NCI-H1105 (cell line): ENCODE measurements around the gene B3GNT2.
"Not testable (repeated sequence)": the region's sequence is repeated elsewhere in the genome, so short reads cannot be mapped to it uniquely, and the experiment has no call there.

Source experiments
- DNase-seq: peaks from one replicate; lab custom pipeline; 2025; lab: John Stamatoyannopoulos, UW

Gene B3GNT2

DNA sequence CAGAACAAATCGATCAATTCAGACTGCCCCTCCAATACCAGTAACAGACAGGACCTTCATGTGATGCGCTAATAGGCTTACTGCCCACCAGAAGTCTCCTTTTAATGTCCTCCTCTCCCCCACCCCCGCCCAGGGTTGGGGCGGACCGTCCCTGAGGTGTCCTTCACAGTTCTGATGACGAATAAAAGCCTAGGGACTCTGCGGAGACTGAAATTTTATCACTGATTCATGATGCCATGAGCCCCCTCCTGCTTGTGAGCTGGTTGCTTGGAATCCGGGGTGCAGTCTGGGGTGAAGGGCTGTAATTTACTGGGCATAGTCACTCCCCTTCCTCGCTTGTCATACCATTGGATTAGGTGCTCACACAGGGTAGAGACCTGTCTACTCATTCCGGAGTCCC lies 42.3 kb downstream of the B3GNT2 start:
- no peak for DNase-seq

- no peak for DNase-seq
These were observed 44.6 kb downstream of the B3GNT2 start for GRCh38 chr2:62240546-62240945.

GRCh38 chr2:62243983-62244382 lies 48.1 kb downstream of the B3GNT2 start:
- no peak for DNase-seq

GRCh38 chr2:62248226-62248625 lies 52.3 kb downstream of the B3GNT2 start:
- DNase-seq, result no peak

- DNase-seq, result no peak
These were observed 54.3 kb downstream of the B3GNT2 start for GRCh38 chr2:62250239-62250638.

GRCh38 chr2:62254424-62255266 lies 58.7 kb downstream of the B3GNT2 start:
- DNase-seq, result no peak

DNA sequence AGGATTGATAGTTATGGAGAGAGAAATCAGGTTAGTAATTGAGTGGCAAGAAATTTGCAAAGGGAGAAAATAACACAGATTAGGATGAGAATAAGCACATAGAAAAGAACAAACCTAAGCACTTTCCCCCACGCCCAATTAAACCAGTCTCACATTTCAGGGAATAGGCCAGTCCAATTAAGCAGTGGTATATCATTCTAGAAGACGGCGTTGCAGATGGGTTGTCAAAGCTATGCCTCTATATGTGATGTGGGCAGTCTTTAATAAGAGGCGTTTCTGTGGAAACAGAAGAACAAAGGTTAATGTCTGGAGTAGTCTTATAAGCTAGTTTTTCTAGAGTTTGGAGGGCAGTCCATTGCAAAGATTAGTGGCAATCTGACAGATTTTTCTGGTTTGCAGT lies 61.6 kb downstream of the B3GNT2 start:
- no peak for DNase-seq

DNA sequence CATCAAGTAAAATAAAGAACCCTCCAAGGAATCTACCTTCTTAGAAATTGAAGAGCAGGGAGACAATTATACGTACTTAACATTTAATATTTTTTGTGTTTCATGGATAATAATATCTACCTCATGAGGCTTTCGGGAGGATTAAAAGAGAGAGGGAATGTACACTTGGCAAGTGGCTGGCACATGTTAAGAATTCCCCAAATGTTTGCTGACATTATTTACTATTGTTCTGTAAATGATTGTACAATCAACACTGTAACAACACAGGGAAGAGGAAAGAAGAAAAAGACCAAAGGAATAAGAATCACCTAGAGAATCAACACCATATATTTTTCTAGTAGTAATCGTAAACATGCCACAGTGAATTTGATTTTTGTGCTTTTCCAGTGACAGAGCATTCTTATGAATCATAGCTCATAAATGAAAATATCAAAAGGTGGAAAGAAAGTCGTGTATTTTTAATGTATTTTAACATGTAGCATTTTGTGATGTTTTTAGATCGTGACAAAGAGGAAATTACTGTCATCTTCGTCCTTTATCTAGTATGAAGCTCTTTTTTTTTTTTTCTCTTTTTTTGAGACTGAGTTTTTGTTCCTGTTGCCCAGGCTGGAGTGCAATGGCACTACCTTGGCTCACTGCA lies 67.3 kb downstream of the B3GNT2 start:
- no peak for DNase-seq

- DNase-seq, result no peak
These were observed 68.3 kb downstream of the B3GNT2 start for GRCh38 chr2:62264186-62264585.

DNA sequence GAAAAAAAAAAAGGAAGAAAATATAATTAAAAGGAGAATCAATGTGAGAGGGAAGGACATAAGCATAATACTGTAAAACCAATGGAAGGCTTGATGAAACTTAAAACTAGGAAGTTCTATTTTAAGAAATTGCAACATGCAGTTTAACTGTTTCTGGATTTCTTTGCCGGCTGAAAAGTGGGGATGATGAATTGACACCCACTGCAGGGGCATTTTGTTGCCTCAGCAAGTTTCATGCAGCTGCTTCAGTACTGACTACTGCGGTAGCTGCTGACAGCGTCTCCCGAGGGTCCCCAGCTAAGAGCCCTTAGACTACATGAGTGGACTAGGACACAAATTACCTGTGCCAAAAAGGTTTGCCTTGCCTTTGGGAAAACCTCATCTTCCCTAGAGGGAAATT lies 69.2 kb downstream of the B3GNT2 start:
- no peak for DNase-seq

- no peak for DNase-seq
These were observed 70.6 kb downstream of the B3GNT2 start for GRCh38 chr2:62266433-62267038.

GRCh38 chr2:62267696-62268095 lies 71.8 kb downstream of the B3GNT2 start:
- DNase-seq, result no peak

GRCh38 chr2:62268681-62269188 lies 72.8 kb downstream of the B3GNT2 start:
- DNase-seq, result not testable (repeated sequence)

DNA sequence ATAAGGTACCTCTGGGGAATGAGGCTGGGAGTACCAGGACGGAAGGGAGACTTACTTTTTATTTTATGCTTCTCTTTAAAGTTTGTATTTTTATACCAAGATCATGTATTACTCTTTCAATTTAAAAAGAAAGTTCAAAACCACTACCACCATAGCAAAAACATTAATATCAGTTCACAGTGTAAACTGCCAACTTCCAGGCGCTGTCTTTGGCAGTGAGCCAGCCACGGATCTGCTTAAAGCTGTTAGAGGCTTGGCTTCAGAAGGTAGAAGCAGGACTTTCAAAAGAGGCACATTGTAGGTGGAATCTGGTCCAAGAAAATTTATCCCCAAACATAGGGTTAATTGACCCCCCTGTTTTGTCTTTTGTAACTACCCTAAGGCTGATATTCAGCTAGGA lies 74.8 kb downstream of the B3GNT2 start:
- DNase-seq, result peak; percentile 47
